Measurements from ENCODE around the gene ISOC1. TPM values are rescaled to one million over a fixed set of nuclear protein-coding genes. Genes with fewer than 3 reads are reported as not detected.

Gene ISOC1
- total RNA-seq, 1 donor from 2014 or later: 17.7 TPM

Small RNA genes lying within 50 kb of the gene (small RNA-seq; reads per million reads assigned to genes)
- gene MIR4633 (ENCODE audit: low replicate concordance): not detected

Other genes starting within 250 kb of the ISOC1 start
- gene SLC27A6, start 129.3 kb upstream of the ISOC1 start, total RNA-seq: 0.74 TPM

Measured in temporal lobe (tissue), 2 donors.